A549 (cell line): ENCODE measurements around the gene TSPAN16. TPM values are rescaled to one million over a fixed set of nuclear protein-coding genes. Genes with fewer than 3 reads are reported as not detected.
A peak's percentile ranks its signal among the peaks of the same experiment; 100 is the strongest.

ENCODE experiments used
- ATAC-seq, 2 experiments: fragments of 200-7000 bp in 1 of 2; fragments of >200 bp in 1 of 2; cut with Nextera tagmentation in 1 of 2; cut with Tn5 transposase in 1 of 2; 3 replicates each; pipeline versions ENCODE4 v1.8.0 to v1.9.1; 2018 to 2020; ENCODE audit warnings: mild to moderate bottlenecking in 1 of 2, moderate library complexity in 1 of 2
- CTCF ChIA-PET: fragments of 300-600 bp; sonication (Branson Sonifier 250); formaldehyde crosslinking; extraction: SDS; loops from one replicate; lab custom pipeline; 2021; ENCODE audit warnings: antibody characterized with exemption, inconsistent platforms; lab: Yijun Ruan, JAX
- POLR2A ChIA-PET: fragments of 350-600 bp; formaldehyde crosslinking; extraction: SDS; loops from one replicate; lab custom pipeline; 2021; ENCODE audit warnings: antibody characterized with exemption, inconsistent platforms; lab: Yijun Ruan, JAX
- DNase-seq, 2 experiments: peaks; one replicate each; pipeline versions ENCODE4 v3.0.0 to v3.0.0-alpha.2; 2011 to 2016; ENCODE audit warnings: low read depth in 1 of 2, low spot score in 1 of 2
- FAIRE-seq: peaks from 2 replicates; lab custom pipeline; 2011; peaks lifted over from hg19 to GRCh38; lab: Jason Lieb, UNC
- H3K27ac ChIP-seq, 2 experiments: fragments of >200 bp; sonication (Bioruptor Twin); formaldehyde crosslinking; 3 replicates each; pipeline ENCODE4 v1.5.1; 2016 to 2017
- H3K4me1 ChIP-seq: fragments of >200 bp; sonication (Bioruptor Twin); formaldehyde crosslinking; 3 replicates; pipeline ENCODE4 v1.6.1; 2016
- H3K4me2 ChIP-seq: fragments of >200 bp; sonication (Bioruptor Twin); formaldehyde crosslinking; 3 replicates; pipeline ENCODE4 v1.6.1; 2016
- H3K4me3 ChIP-seq: fragments of >200 bp; sonication (Bioruptor Twin); formaldehyde crosslinking; 3 replicates; pipeline ENCODE4 v1.5.1; 2016
- H3K9me3 ChIP-seq: fragments of >200 bp; sonication (Bioruptor Twin); formaldehyde crosslinking; 3 replicates; pipeline ENCODE4 v1.6.1; 2016
- BCL3 ChIP-seq: fragments of >200 bp; sonication (Bioruptor Twin); formaldehyde crosslinking; IDR thresholded peaks from 3 replicates; pipeline ENCODE4 v1.6.1; 2016
- BHLHE40 ChIP-seq: IDR thresholded peaks from 2 replicates; pipeline ENCODE4 v1.6.1; 2012; ENCODE audit warnings: low read depth, low read length, inconsistent platforms
- CBX2 ChIP-seq: fragments of 200-600 bp; sonication (generic); IDR thresholded peaks from 2 replicates; pipeline ENCODE4 v1.6.1; 2016; ENCODE audit warnings: low read depth, mild to moderate bottlenecking, borderline replicate concordance
- CHD2 ChIP-seq: fragments of 150-350 bp; IDR thresholded peaks from 2 replicates; pipeline ENCODE4 v1.6.1; 2014; ENCODE audit warnings: low read length; ENCODE audit not compliant: partially characterized antibody
- ELK1 ChIP-seq: fragments of 150-350 bp; IDR thresholded peaks from 2 replicates; pipeline ENCODE4 v1.6.1; 2014; ENCODE audit warnings: low read depth, mild to moderate bottlenecking, low read length
- ESRRA ChIP-seq: fragments of 150-350 bp; IDR thresholded peaks from 2 replicates; pipeline ENCODE4 v1.6.1; 2014; ENCODE audit warnings: mild to moderate bottlenecking, low read length, borderline replicate concordance
- GATA3 ChIP-seq: IDR thresholded peaks from 2 replicates; pipeline ENCODE4 v1.6.1; 2012; ENCODE audit warnings: borderline replicate concordance
- HES2 ChIP-seq: fragments of >200 bp; sonication (Bioruptor Twin); formaldehyde crosslinking; IDR thresholded peaks from 2 replicates; pipeline ENCODE4 v1.6.1; 2016
- KDM1A ChIP-seq: fragments of 200-600 bp; sonication (generic); IDR thresholded peaks from 2 replicates; pipeline ENCODE4 v1.6.1; 2016; ENCODE audit warnings: low read depth, mild to moderate bottlenecking
- KDM5A ChIP-seq: fragments of 200-600 bp; sonication (generic); IDR thresholded peaks from 2 replicates; pipeline ENCODE4 v1.6.1; 2016; ENCODE audit warnings: antibody characterized with exemption, mild to moderate bottlenecking
- MAFK ChIP-seq: fragments of 450-650 bp; IDR thresholded peaks from 2 replicates; pipeline ENCODE4 v1.6.1; 2014; ENCODE audit not compliant: partially characterized antibody
- PBX3 ChIP-seq: IDR thresholded peaks from 2 replicates; pipeline ENCODE4 v1.6.1; 2012
- POLR2A ChIP-seq: IDR thresholded peaks from 2 replicates; pipeline ENCODE4 v1.6.1; 2012; ENCODE audit warnings: mild to moderate bottlenecking, low read length
- RCOR1 ChIP-seq: fragments of 150-350 bp; IDR thresholded peaks from 2 replicates; pipeline ENCODE4 v1.6.1; 2014; ENCODE audit warnings: antibody characterized with exemption, low read length, low read depth
- RFX5 ChIP-seq: fragments of 450-650 bp; IDR thresholded peaks from 2 replicates; pipeline ENCODE4 v1.7.1; 2014; ENCODE audit warnings: antibody characterized with exemption, mild to moderate bottlenecking, moderate library complexity
- SMC3 ChIP-seq: fragments of >200 bp; sonication (Bioruptor Twin); formaldehyde crosslinking; IDR thresholded peaks from 3 replicates; pipeline ENCODE4 v1.6.1; 2018; ENCODE audit warnings: inconsistent platforms
- TFCP2L1 ChIP-seq: fragments of 250-450 bp; sonication (Bioruptor Pico); IDR thresholded peaks from 2 replicates; pipeline ENCODE4 v1.5.0; 2021; ENCODE audit warnings: mild to moderate bottlenecking
- TP53 ChIP-seq: fragments of 250-450 bp; sonication (Bioruptor Pico); IDR thresholded peaks from 2 replicates; pipeline ENCODE4 v1.5.0; 2021; ENCODE audit warnings: mild to moderate bottlenecking, moderate library complexity
- ZC3H11A ChIP-seq: fragments of 450-650 bp; IDR thresholded peaks from 2 replicates; pipeline ENCODE4 v1.6.1; 2014; ENCODE audit warnings: antibody characterized with exemption, mild to moderate bottlenecking
- WGBS: methylation state at CpG from one replicate; pipeline ENCODE4 v1.1.6; 2017; ENCODE audit errors: missing lambda C conversion rate; 5-methylcytosine and 5-hydroxymethylcytosine counted together
- polyA plus RNA-seq, 4 experiments: library from polyadenylated mRNA; depleted of rRNA in 3 of 4; stranded (reverse); fragments of >200 nt; fragmentation: RNase III in 1 of 4; extraction: RNeasy Plus Mini Kit Qiagen cat#74134 plus additional on column Dnase treatment in 1 of 4; gene quantifications; 2 replicates in 3 of 4; 3 replicates in 1 of 4; pipeline ENCODE4 v1.2.3, GENCODE V29; 2011 to 2017

Gene TSPAN16
- polyA plus RNA-seq, 2 of the 4 experiments (the other 2 are of a cell fraction): not detected

GRCh38 chr19:11247934-11248333 is 48.0 kb upstream of the TSPAN16 start:
- WGBS: 95% methylated on average over 14 of the region's 14 CpGs
- Histone ChIP-seq H3K9me3 (no peaks in the 10 kb centered on the region), H3K27ac (no peak overlapping the region), H3K4me1 (0 out of 3 replicates have a peak, but pooled peaks cover 4% of the 10 kb centered on the region), H3K4me3 (no peak overlapping the region), H3K4me2 (no peak overlapping the region)
- POLR2A ChIA-PET: no interaction called here
- ATAC-seq (no peak), FAIRE-seq (no peak), DNase-seq (no peak)
- no peak for TF ChIP-seq SMC3
- no peak for TF ChIP-seq TFCP2L1
- no peak for TF ChIP-seq KDM1A
- TF ChIP-seq, all 56 proteins: peak for 0
- CTCF ChIA-PET: no interaction called here

GRCh38 chr19:11248852-11249251 is 47.1 kb upstream of the TSPAN16 start:
- ChIA-PET CTCF (no interaction called here), POLR2A (no interaction called here)
- DNase-seq (no peak), FAIRE-seq (no peak), ATAC-seq (no peak)
- H3K9me3 ChIP-seq: no peaks in the 10 kb centered on the region
- WGBS: 90% methylated on average over 2 of the region's 2 CpGs
- TF ChIP-seq ESRRA: no peak
- TF ChIP-seq MAFK: no peak
- TF ChIP-seq RCOR1: no peak
- TF ChIP-seq TP53 (CRISPR knock-in tag): no peak
- no peak for TF ChIP-seq POLR2A
- TF ChIP-seq CBX2: no peak
- no peak for TF ChIP-seq BCL3
- TF ChIP-seq BHLHE40: no peak
- no peak overlapping the region for H3K4me3 ChIP-seq
- H3K4me2 ChIP-seq: no peak overlapping the region
- H3K4me1 ChIP-seq: no peaks in the 10 kb centered on the region
- no peak overlapping the region for H3K27ac ChIP-seq

GRCh38 chr19:11251217-11251616 is 44.7 kb upstream of the TSPAN16 start:
- Histone ChIP-seq H3K9me3 (no peaks in the 10 kb centered on the region), H3K4me3 (no peak overlapping the region), H3K4me2 (no peak overlapping the region), H3K27ac (no peak overlapping the region), H3K4me1 (no peaks in the 10 kb centered on the region)
- TF ChIP-seq ZC3H11A (no peak), CHD2 (no peak), ELK1 (no peak), RFX5 (peak; percentile 94), HES2 (no peak), PBX3 (no peak), GATA3 (no peak), KDM5A (no peak)
- FAIRE-seq: no peak
- CTCF ChIA-PET: interaction anchor here (0.6 to 2.3 kb wide), 4 partner anchors 8 to 231 kb away, joined by 3 to 10 read pairs (median 4); no protein-coding TSS in a partner anchor
- POLR2A ChIA-PET: no interaction called here
- 100% methylated on average over 3 of the region's 4 CpGs for WGBS
- no peak for DNase-seq
- ATAC-seq: peak in 1 of 2 experiments; percentile 61; a peak in 2 of 6 replicates
